Retinal pigment epithelial cell (primary cell): ENCODE results near the gene SHISA3.

Experiments used
- DNase-seq: peaks from one replicate; pipeline ENCODE4 v3.0.0-alpha.2; 2010; ENCODE audit warnings: low read depth
- H3K4me3 ChIP-seq: 2 replicates; pipeline ENCODE4 v1.5.1; 2011; ENCODE audit warnings: mild to moderate bottlenecking, low read length, control low read depth, moderate library complexity
- TF ChIP-seq, protein P1 (sequence below): conservative IDR thresholded peaks from 2 replicates; pipeline ENCODE4 v1.5.1; 2011; ENCODE audit warnings: low read depth, low read length, control low read depth, inconsistent platforms

SHISA3 gene

DNA sequence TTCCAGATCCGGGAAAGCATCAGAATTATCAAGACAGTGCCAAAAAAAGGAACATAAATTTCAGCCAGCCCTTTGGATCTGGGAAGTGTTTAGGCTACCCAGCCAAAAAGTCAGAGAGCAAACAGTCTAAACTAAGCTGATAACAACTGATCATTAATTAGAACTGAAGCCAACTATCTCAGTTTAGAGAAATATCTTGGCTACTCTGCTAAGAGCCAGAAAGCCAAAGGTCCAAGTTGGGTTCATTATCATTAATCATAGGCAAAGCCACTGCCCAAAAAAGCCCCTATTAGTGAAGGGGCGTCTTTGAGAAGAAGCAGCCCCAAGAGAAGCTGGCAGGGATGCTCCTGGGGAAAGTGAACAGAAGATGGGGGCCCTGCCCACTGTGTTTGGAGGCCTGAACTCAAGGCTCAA lies 37.0 kb upstream of the SHISA3 start:
- H3K4me3 ChIP-seq: no peak overlapping the region
- no peak for DNase-seq
- TF ChIP-seq, protein P1, sequence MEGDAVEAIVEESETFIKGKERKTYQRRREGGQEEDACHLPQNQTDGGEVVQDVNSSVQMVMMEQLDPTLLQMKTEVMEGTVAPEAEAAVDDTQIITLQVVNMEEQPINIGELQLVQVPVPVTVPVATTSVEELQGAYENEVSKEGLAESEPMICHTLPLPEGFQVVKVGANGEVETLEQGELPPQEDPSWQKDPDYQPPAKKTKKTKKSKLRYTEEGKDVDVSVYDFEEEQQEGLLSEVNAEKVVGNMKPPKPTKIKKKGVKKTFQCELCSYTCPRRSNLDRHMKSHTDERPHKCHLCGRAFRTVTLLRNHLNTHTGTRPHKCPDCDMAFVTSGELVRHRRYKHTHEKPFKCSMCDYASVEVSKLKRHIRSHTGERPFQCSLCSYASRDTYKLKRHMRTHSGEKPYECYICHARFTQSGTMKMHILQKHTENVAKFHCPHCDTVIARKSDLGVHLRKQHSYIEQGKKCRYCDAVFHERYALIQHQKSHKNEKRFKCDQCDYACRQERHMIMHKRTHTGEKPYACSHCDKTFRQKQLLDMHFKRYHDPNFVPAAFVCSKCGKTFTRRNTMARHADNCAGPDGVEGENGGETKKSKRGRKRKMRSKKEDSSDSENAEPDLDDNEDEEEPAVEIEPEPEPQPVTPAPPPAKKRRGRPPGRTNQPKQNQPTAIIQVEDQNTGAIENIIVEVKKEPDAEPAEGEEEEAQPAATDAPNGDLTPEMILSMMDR: no peak

DNA sequence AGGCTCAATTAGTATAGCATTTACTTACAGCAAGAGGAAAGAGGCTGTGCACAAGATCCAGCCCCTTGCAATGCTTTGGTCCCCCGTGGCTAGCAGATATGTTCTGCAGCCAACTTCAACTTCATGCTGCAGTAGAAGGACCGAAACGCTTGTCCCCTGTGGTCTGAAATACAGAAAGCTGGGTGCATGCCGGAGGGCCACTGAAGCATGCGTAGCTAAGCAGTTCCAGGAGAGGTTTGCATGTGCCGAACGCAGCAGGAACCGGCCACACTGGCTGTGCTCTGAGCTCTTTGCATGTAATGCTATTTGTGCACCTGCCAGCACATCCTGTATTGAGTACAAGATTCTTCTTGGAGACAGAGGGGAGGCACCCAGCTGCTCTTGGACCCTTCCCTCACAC lies 35.8 kb upstream of the SHISA3 start:
- H3K4me3 ChIP-seq: no peak overlapping the region
- TF ChIP-seq, protein P1: no peak
- DNase-seq: no peak

DNA sequence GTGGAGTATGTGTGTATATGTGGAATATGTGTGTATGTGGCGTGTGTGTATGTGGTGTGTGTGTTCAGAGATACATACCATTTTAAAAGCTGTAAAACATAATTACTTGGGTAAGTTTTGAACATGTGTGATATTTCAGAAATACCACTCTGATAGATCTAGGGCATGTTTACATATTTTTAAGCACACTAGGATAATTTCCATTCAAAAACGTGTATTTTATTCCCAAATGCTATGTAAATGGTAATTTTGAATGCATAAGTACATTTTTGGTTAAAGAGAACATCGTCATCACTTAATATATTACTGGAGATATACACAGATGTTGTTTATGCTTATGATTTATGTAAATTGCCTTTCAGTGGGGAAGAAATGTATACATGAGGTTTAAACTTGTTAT lies 34.7 kb upstream of the SHISA3 start:
- H3K4me3 ChIP-seq: no peak overlapping the region
- TF ChIP-seq, protein P1: no peak
- DNase-seq: no peak

DNA sequence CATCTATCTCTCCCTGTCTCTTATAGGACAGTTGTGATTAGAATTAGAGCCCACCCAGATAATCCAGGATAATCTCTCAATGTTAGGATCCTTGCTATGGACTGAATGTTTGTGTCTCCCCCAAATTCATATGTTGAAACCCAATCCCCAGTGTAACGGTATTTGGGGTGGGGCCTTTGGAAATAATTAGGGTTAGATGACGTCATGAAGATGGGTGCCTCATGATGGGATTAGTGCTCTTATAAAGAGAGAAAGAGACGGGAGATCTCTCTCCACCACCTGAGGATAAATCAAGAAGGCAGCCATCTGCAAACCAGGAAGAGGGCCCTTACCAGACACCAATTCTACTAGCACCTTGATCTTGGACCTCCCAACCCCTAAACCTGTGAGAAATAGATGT lies 33.7 kb upstream of the SHISA3 start:
- no peak for DNase-seq
- TF ChIP-seq, protein P1: no peak
- H3K4me3 ChIP-seq: no peak overlapping the region

DNA sequence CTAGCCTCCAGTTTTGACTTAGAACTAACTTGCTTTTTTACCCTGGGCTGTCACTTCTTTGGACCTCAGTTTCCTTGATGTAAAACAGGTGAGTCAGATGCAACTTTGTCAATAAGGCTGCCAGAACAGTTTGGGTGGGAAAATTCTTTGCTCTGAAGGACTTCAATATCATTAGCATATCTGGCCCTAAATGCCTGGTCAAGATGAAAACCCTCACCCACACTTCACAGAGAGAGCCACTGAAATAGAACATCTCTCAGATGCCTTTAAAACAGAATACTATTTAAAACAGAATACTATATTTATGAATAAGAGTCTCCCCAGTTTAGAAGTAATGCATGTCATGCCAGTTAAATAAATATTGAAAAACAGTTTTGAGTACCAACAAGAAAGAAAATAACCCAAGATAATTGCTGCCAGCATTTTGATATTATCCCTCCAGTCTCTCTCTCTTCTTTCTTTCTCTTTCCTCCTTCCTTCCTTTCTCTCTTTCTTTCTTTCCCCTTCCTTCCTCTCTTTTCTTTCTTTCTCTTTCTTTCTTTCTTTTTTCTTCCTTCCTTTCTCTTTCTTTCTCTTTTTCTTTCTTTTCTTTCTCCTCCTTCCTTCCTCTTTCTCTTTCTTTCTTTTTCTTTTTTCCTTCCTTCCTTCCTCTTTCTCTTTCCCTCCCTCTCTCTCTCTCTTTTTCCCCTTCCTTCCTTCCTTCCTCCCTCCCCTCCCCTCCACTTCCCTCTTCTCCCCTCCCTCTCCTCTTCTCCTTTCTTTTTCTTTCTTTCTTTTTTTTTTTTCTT lies 32.8 kb upstream of the SHISA3 start:
- TF ChIP-seq, protein P1: no peak
- DNase-seq: no peak
- no peak overlapping the region for H3K4me3 ChIP-seq

DNA sequence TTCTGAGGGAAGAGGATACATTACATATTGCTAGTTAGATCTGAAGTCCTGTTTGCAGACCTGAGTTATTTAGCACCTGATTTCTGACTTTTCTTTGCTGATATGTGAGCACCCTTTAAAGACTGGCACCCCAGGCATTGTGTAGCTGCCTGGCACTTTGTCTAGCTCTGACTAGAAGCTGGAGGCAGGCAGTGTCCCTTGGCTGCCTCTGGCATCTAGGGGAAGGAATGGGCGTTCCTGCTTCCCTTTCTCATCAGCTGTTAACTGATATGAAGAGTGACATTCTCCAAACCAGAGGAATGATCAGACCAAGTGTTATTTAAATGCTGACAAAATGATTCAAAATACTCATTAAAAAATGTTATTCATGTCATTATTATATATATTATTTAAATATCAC lies 30.3 kb upstream of the SHISA3 start:
- H3K4me3 ChIP-seq: no peak overlapping the region
- TF ChIP-seq, protein P1: no peak
- DNase-seq: no peak

DNA sequence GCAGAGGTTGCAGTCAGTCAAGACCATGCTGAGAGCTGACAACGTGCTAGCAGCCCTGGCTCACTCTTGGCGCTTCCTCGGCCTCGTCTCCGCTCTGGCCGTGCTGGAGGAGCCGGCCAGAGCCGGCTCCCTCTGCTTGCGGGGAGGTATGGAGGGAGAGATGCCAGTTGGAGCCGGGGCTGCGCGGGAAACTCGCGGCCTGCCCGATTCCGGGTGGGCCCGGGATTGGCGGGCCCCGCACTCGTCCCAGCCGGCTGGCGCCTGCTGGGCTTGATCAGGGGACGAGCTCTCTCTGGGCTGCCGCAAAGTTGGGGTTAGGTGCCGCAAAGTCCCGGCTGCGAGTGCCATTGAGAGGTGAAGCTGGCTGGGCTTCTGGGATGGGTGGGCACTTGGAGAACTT lies 27.8 kb upstream of the SHISA3 start:
- DNase-seq: no peak
- TF ChIP-seq, protein P1: no peak
- H3K4me3 ChIP-seq: no peak overlapping the region
